ENCODE measurements around the gene GFRA4.

GFRA4 gene

GRCh38 chr20:3629893-3630292 lies 33.3 kb downstream of the GFRA4 start:
- H3K27ac ChIP-seq (ENCODE audit: low read length) = no peak overlapping the region
- peaks cover 3% of the 10 kb centered on the region; the same call in 1 of the 2 replicates for H3K4me1 ChIP-seq (ENCODE audit: insufficient read depth, low read length)
- no peak overlapping the region for H2AFZ ChIP-seq (ENCODE audit: low read depth, low read length)
- DNase-seq (no peak), ATAC-seq (ENCODE audit: insufficient read depth, low read depth) (no peak)
- no peak overlapping the region for H3K4me2 ChIP-seq (ENCODE audit: insufficient read depth, low read length)
- no peak overlapping the region for H3K4me3 ChIP-seq (ENCODE audit: low read depth in 1 of 2, low read length in 2 of 2)
- H3K36me3 ChIP-seq (ENCODE audit: insufficient read depth, low read length) = no peaks in the 10 kb centered on the region
- H3K9ac ChIP-seq (ENCODE audit: low read depth, low read length) = no peak overlapping the region
- no peaks in the 10 kb centered on the region for H3K27me3 ChIP-seq (ENCODE audit: insufficient read depth, low read length, poor library complexity)
- no peaks in the 10 kb centered on the region for H3K79me2 ChIP-seq (ENCODE audit: insufficient read depth, low read length)
- H3K9me3 ChIP-seq (ENCODE audit: insufficient read depth, low read length, severe bottlenecking) = no peaks in the 10 kb centered on the region
- no peaks in the 10 kb centered on the region for H4K20me1 ChIP-seq (ENCODE audit: insufficient read depth, low read length)
- TF ChIP-seq CTCF (IDR thresholded peaks at IDR 0.05; ENCODE audit: borderline replicate concordance, extremely low read depth, low read length, poor library complexity, severe bottlenecking) (no peak), EZH2 (IDR thresholded peaks at IDR 0.05; ENCODE audit: borderline replicate concordance, low read depth, low read length, severe bottlenecking) (no peak)

GRCh38 chr20:3628502-3629314 lies 34.5 kb downstream of the GFRA4 start:
- DNase-seq = no peak
- H3K4me3 ChIP-seq (ENCODE audit: low read depth in 1 of 2, low read length in 2 of 2) = no peak overlapping the region
- no peak for ATAC-seq (ENCODE audit: insufficient read depth, low read depth)
- TF ChIP-seq CTCF (IDR thresholded peaks at IDR 0.05; ENCODE audit: borderline replicate concordance, extremely low read depth, low read length, poor library complexity, severe bottlenecking) (no peak), EZH2 (IDR thresholded peaks at IDR 0.05; ENCODE audit: borderline replicate concordance, low read depth, low read length, severe bottlenecking) (no peak)
- H3K79me2 ChIP-seq (ENCODE audit: insufficient read depth, low read length) = no peaks in the 10 kb centered on the region
- H3K9ac ChIP-seq (ENCODE audit: low read depth, low read length) = no peak overlapping the region
- no peaks in the 10 kb centered on the region for H3K4me1 ChIP-seq (ENCODE audit: insufficient read depth, low read length)
- no peak overlapping the region for H2AFZ ChIP-seq (ENCODE audit: low read depth, low read length)
- H4K20me1 ChIP-seq (ENCODE audit: insufficient read depth, low read length) = no peaks in the 10 kb centered on the region
- no peaks in the 10 kb centered on the region for H3K9me3 ChIP-seq (ENCODE audit: insufficient read depth, low read length, severe bottlenecking)
- no peaks in the 10 kb centered on the region for H3K36me3 ChIP-seq (ENCODE audit: insufficient read depth, low read length)
- no peak overlapping the region for H3K27ac ChIP-seq (ENCODE audit: low read length)
- H3K4me2 ChIP-seq (ENCODE audit: insufficient read depth, low read length) = no peak overlapping the region
- no peaks in the 10 kb centered on the region for H3K27me3 ChIP-seq (ENCODE audit: insufficient read depth, low read length, poor library complexity)

GRCh38 chr20:3627476-3627875 lies 35.7 kb downstream of the GFRA4 start:
- no peak overlapping the region for H3K4me2 ChIP-seq (ENCODE audit: insufficient read depth, low read length)
- no peaks in the 10 kb centered on the region for H3K9me3 ChIP-seq (ENCODE audit: insufficient read depth, low read length, severe bottlenecking)
- H3K27me3 ChIP-seq (ENCODE audit: insufficient read depth, low read length, poor library complexity) = no peaks in the 10 kb centered on the region
- H3K79me2 ChIP-seq (ENCODE audit: insufficient read depth, low read length) = no peaks in the 10 kb centered on the region
- no peak for TF ChIP-seq CTCF (IDR thresholded peaks at IDR 0.05; ENCODE audit: borderline replicate concordance, extremely low read depth, low read length, poor library complexity, severe bottlenecking)
- no peak for TF ChIP-seq EZH2 (IDR thresholded peaks at IDR 0.05; ENCODE audit: borderline replicate concordance, low read depth, low read length, severe bottlenecking)
- no peaks in the 10 kb centered on the region for H3K36me3 ChIP-seq (ENCODE audit: insufficient read depth, low read length)
- H3K9ac ChIP-seq (ENCODE audit: low read depth, low read length) = no peak overlapping the region
- H2AFZ ChIP-seq (ENCODE audit: low read depth, low read length) = no peak overlapping the region
- no peaks in the 10 kb centered on the region for H3K4me1 ChIP-seq (ENCODE audit: insufficient read depth, low read length)
- no peak for DNase-seq
- no peak for ATAC-seq (ENCODE audit: insufficient read depth, low read depth)
- no peak overlapping the region for H3K4me3 ChIP-seq (ENCODE audit: low read depth in 1 of 2, low read length in 2 of 2)
- H3K27ac ChIP-seq (ENCODE audit: low read length) = no peak overlapping the region
- no peaks in the 10 kb centered on the region for H4K20me1 ChIP-seq (ENCODE audit: insufficient read depth, low read length)

All from DND-41 (cell line).